Measurements from ENCODE around the gene PPIL1. TPM values are rescaled to one million over a fixed set of nuclear protein-coding genes. Genes with fewer than 3 reads are reported as not detected.
A peak's percentile ranks its signal among the peaks of the same experiment; 100 is the strongest.

Gene PPIL1
- total RNA-seq, result 10 to 100 TPM; 36.4 to 77.1 (median 48.4) TPM

DNA sequence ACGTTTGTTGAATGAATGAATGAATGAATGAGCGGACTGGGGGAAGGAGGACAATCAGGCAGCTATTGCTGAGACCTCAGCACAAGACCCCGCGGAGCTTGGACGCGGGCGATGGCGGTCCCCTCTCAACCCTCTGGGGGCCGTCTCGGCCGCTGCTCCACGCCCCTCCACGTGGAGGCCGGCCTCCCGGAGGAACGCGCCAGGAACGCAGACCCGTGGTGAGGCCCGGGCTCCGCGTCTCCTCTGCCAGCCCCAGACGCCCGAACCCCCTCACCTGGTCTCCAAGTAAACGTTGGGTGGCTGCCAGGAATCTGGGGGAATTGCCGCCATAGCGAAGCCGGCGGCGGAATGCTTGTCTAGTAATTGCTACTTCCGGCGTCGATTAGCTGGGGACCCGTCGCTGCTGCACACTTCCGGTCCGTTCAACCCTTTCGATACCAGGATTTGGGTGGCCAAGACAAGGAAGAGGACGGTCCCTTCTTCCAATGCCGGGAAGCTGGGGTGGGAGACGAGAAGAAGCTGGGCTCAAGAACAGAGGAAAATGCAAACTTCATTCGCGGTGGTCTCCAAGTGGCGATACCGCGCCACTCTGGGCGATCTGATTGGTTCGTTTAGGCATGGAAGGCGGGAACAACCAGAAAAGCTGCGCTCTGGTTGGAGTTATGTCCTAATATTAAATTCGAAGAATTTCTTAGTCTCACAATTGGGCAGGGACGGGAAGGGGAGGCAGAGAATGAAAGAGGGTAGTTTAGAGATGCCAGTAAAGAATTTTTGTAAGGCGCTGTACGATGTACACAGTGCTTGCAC is at the start of gene PPIL1:
TSS of gene PPIL1 (minus strand) at position 361 of the 807 bp plus-strand sequence. CDS start at position 330, 31 bp downstream.
- peak; percentile 91 to 93 (median 92) for ATAC-seq (replicated peaks in 6 of 8)
- Histone ChIP-seq H3K27ac (peak within 1 kb of the TSS; percentile 97), H3K4me3 (peak within 1 kb of the TSS; percentile 76 to 99 (median 89)), H3K4me1 (replicated peaks in 1 of 2) (peaks cover 8 to 14% of the 10 kb centered on the region in 2 donors)
- 0 to 2% (median 0%) methylated on average over 3 to 33 of the region's 54 CpGs; no CpG with 5 or more reads in 1 of the 10 experiments for WGBS, 10 experiments
- in situ Hi-C loops (cut with MboI; ENCODE audit: low pct_unique_long_range_greater_than_20kb in 2 of 9, low sequenced_read_pairs in 9 of 9, unreplicated experiment in 9 of 9), result loop anchor here in 6 of 9 experiments (25.0 kb wide), 5 partner anchors 113 to 338 kb away; partner anchors contain the start of genes FGD2 (in 3 of the 6), MTCH1 (in 1 of the 6) and PIM1 (in 1 of the 6)

DNA sequence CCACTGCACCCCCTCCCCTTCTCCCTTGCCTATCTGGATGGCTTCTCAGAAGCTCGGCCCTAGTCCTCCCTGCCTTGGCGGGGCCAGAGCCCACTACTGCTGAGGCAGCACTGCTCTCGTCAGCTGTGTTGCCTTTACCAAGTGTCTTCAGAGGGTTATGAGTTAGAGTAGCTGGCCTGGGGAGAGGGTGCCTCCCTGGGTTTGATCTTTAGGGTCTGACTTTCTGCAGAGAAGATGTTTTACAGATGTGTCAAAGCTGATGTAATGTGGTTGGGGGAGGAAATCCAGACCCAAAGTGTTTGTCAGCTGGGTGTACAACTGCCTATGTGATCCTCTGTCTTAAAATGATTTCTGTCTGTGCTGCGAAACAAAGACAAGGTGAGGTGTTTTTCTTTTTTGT is 49.5 kb upstream of the PPIL1 start:
- no peak for ATAC-seq (replicated peaks in 6 of 8)
- no peak overlapping the region for H3K27ac ChIP-seq
- H3K4me3 ChIP-seq, result no peak overlapping the region
- H3K4me1 ChIP-seq (replicated peaks in 1 of 2), result peaks cover 0 to 6% of the 10 kb centered on the region in 2 donors
- in situ Hi-C loops (cut with MboI; ENCODE audit: low pct_unique_long_range_greater_than_20kb in 2 of 9, low sequenced_read_pairs in 9 of 9, unreplicated experiment in 9 of 9), result no loop called here
- WGBS, 10 experiments, result 10 to 100% (median 89%) methylated on average over 1 to 4 of the region's 4 CpGs; no CpG with 5 or more reads in 3 of the 10 experiments

DNA sequence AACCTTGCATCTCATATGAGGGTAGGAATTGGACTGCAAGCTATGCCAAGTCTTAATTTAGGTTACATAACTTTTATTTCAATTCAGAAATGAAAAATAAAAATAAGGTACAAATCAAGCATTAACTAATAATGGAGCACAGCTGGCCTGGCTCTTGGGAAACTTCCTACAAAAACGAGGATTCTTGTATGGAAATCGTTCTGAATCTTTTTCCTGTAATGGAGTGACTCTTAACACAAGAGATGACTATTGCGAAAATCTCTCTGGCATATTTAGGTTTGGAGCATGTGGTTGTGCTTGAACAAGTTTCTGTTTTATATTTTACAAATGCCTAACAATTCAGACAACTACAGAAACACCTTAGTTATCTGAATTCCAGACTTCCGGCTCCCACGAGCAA is 45.9 kb upstream of the PPIL1 start:
- 42 to 96% (median 82%) methylated on average over 2 to 5 of the region's 5 CpGs for WGBS, 10 experiments
- no peak for ATAC-seq (replicated peaks in 6 of 8)
- in situ Hi-C loops (cut with MboI; ENCODE audit: low pct_unique_long_range_greater_than_20kb in 2 of 9, low sequenced_read_pairs in 9 of 9, unreplicated experiment in 9 of 9), result no loop called here
- Histone ChIP-seq H3K4me1 (replicated peaks in 1 of 2) (no peaks in the 10 kb centered on the region), H3K4me3 (no peak overlapping the region), H3K27ac (no peak overlapping the region)

DNA sequence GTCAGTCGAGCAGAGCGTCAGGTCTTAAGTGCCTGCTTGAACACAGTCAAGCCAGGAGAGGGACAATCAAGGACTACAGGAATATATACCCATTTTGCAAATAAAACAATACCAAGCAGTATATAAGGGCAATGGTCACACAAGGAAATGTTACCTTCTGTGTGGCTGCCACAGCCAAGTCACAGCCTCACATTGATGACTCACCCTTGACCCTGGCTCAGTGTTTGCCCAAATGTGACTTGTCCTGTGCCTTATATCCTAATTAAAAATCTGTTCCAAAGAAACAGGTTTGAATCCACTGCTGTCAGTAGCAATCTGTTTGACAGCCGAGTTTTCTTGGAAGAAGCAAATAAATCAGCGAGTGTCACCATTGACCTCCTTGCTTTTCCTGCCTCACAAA is 45.4 kb upstream of the PPIL1 start:
- H3K27ac ChIP-seq, result no peak overlapping the region
- WGBS, 10 experiments, result 63 to 100% (median 83%) methylated on average over 2 to 4 of the region's 4 CpGs; no CpG with 5 or more reads in 1 of the 10 experiments
- in situ Hi-C loops (cut with MboI; ENCODE audit: low pct_unique_long_range_greater_than_20kb in 2 of 9, low sequenced_read_pairs in 9 of 9, unreplicated experiment in 9 of 9), result no loop called here
- ATAC-seq (replicated peaks in 6 of 8), result no peak
- H3K4me3 ChIP-seq, result no peak overlapping the region
- no peaks in the 10 kb centered on the region for H3K4me1 ChIP-seq (replicated peaks in 1 of 2)

DNA sequence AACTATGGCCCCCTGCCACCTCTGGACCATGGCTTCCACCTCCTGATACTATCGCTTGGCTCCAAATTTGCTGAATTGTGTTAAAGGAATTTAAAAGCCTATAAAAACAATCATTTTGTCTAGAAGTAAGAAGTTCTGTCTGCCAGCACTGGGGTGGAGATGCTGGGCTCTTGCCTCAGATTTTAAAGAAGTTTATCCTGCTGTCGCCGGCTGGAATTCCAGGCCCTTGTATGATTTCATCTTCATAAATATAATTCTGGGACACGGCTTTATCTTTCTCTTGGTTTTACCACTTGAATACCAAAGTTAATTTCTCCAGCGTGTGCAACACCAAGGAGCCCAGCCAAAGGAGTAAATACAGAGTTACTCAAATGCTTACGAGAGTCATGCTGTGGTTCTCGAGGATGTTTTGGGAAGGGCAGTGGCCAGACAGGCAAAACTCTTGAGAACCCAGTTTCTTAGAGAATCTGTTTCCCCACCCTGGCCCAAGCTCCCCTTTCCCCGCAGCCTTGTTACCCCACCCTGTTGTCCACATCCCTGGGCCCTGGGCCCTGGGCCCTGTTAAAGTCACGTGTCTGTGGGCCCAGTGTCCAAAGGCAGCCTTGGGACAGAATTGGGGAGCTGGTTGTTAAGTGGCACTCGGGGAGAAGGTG is 43.1 kb upstream of the PPIL1 start:
- H3K4me3 ChIP-seq, result no peak overlapping the region
- ATAC-seq (replicated peaks in 6 of 8), result no peak
- in situ Hi-C loops (cut with MboI; ENCODE audit: low pct_unique_long_range_greater_than_20kb in 2 of 9, low sequenced_read_pairs in 9 of 9, unreplicated experiment in 9 of 9), result no loop called here
- H3K4me1 ChIP-seq (replicated peaks in 1 of 2), result no peaks in the 10 kb centered on the region
- WGBS, 10 experiments, result 33 to 100% (median 89%) methylated on average over 2 to 7 of the region's 10 CpGs; no CpG with 5 or more reads in 1 of the 10 experiments
- no peak overlapping the region for H3K27ac ChIP-seq

DNA sequence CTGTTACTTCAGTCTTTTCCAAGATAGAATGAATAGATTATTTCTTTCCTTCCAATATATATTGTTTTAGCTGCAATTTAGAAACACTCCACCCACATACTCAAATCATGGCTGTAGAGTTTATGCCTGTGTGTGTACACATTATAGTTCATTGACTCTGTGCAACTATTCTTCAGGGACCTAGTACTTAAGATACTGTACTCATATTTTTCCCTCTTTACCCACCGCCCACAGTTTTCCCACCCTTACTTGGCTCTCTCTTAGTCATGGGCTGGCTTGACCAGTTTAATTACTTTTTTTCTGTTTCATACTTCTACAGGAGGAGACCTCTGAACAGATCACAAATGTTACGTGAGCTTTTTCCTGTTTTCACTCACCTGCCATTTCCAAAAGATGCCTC is 41.5 kb upstream of the PPIL1 start:
- H3K4me3 ChIP-seq, result no peak overlapping the region
- H3K27ac ChIP-seq, result no peak overlapping the region
- ATAC-seq (replicated peaks in 6 of 8), result no peak
- WGBS, 10 experiments, result 40 to 100% (median 92%) methylated on average over 1 to 2 of the region's 2 CpGs; no CpG with 5 or more reads in 3 of the 10 experiments
- H3K4me1 ChIP-seq (replicated peaks in 1 of 2), result no peaks in the 10 kb centered on the region
- in situ Hi-C loops (cut with MboI; ENCODE audit: low pct_unique_long_range_greater_than_20kb in 2 of 9, low sequenced_read_pairs in 9 of 9, unreplicated experiment in 9 of 9), result no loop called here

DNA sequence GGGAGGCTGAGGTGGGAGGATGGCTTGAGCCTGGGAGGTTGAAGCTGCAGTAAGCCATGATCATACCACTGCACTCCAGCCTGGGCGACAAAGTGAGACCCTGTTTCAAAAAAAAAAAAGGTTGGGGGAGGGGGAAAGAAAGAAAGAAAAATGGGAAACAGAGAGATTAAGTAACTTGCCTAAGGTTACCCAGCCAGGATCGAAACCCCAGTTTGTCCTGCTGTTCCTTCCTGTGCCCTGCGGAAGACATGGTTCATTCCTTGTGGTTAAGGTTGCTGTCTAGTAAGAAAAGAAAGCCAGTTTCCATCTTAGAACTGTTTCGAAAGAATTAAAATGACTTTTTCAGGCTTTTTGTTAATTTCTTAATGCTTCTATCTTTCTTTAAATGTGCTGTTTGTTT is 41.0 kb upstream of the PPIL1 start:
- H3K4me3 ChIP-seq, result no peak overlapping the region
- H3K4me1 ChIP-seq (replicated peaks in 1 of 2), result no peaks in the 10 kb centered on the region
- WGBS, 10 experiments, result 83 to 100% (median 100%) methylated on average over 1 to 4 of the region's 4 CpGs; no CpG with 5 or more reads in 1 of the 10 experiments
- in situ Hi-C loops (cut with MboI; ENCODE audit: low pct_unique_long_range_greater_than_20kb in 2 of 9, low sequenced_read_pairs in 9 of 9, unreplicated experiment in 9 of 9), result no loop called here
- H3K27ac ChIP-seq, result no peak overlapping the region
- no peak for ATAC-seq (replicated peaks in 6 of 8)

DNA sequence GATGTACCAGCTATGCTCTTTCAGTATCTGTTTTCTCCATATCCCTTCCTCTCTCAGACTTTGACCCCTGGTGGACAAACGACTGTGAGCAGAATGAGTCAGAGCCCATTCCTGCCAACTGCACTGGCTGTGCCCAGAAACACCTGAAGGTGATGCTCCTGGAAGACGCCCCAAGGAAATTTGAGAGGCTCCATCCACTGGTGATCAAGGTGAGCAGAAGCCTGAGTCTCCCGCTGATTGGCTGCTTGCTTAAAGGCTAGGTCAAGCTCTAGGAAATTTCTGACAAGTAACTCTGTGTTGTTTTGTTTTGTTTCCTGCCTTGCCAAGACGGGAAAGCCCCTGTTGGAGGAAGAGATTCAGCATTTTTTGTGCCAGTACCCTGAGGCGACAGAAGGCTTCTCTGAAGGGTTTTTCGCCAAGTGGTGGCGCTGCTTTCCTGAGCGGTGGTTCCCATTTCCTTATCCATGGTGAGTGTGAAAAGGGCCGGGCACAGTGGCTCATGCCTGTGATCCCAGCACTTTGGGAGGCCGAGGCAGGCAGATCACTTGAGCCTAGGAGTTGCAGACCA is 39.7 kb upstream of the PPIL1 start:
- 46 to 100% (median 74%) methylated on average over 1 to 9 of the region's 10 CpGs; no CpG with 5 or more reads in 2 of the 10 experiments for WGBS, 10 experiments
- H3K4me3 ChIP-seq, result no peak overlapping the region
- peak in 1 of 8 experiments; percentile 29 for ATAC-seq (replicated peaks in 6 of 8)
- no peak overlapping the region for H3K27ac ChIP-seq
- in situ Hi-C loops (cut with MboI; ENCODE audit: low pct_unique_long_range_greater_than_20kb in 2 of 9, low sequenced_read_pairs in 9 of 9, unreplicated experiment in 9 of 9), result no loop called here
- H3K4me1 ChIP-seq (replicated peaks in 1 of 2), result no peaks in the 10 kb centered on the region

DNA sequence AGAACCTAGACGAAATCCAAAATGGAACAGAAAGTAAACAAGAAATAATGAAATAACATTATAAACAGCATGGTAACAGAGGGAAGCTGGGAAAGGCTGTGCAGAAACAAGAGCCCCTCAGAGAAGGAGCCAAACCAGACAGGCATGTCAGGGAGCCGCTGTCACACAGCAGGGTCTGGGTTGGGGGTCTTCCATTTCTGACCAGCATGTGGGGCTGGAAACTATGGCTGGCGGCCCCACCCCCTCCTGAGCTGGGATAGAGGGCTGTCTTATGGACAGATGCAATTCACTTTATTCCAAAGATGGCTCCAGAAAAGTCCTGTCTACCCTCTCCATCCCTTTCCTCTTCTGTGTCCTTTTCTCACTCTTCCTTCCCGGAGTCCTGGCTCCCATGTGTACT is 38.5 kb upstream of the PPIL1 start:
- Histone ChIP-seq H3K27ac (no peak overlapping the region), H3K4me1 (replicated peaks in 1 of 2) (no peaks in the 10 kb centered on the region), H3K4me3 (no peak overlapping the region)
- in situ Hi-C loops (cut with MboI; ENCODE audit: low pct_unique_long_range_greater_than_20kb in 2 of 9, low sequenced_read_pairs in 9 of 9, unreplicated experiment in 9 of 9), result no loop called here
- whole genome bisulfite sequencing, 10 experiments, result 43 to 89% (median 80%) methylated on average over 1 to 4 of the region's 4 CpGs; no CpG with 5 or more reads in 3 of the 10 experiments
- no peak for ATAC-seq (replicated peaks in 6 of 8)

DNA sequence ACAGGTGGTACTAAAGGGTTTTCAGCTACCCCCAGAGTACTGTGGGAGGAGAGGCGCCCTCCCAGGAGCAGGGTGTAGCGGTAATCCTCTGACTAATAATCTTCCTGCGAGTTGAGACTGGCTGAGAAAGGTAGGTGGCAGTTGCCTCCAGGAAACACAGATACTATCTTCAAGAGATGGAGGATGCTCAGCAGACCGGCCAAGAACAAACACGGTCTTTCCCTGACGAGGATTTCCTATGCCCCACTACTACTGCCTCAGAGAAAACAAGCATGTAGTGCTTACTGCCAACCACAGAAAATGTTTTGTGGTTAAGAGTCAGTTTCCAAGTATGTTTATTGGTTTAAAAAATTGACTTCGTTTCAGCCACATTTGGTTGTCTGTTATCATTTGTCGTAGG is 38.0 kb upstream of the PPIL1 start:
- no peak overlapping the region for H3K27ac ChIP-seq
- in situ Hi-C loops (cut with MboI; ENCODE audit: low pct_unique_long_range_greater_than_20kb in 2 of 9, low sequenced_read_pairs in 9 of 9, unreplicated experiment in 9 of 9), result no loop called here
- no peak overlapping the region for H3K4me3 ChIP-seq
- peak in 2 of 8 experiments; percentile 54 to 63 for ATAC-seq (replicated peaks in 6 of 8)
- WGBS, 10 experiments, result 25 to 93% (median 67%) methylated on average over 1 to 7 of the region's 8 CpGs; no CpG with 5 or more reads in 2 of the 10 experiments
- no peaks in the 10 kb centered on the region for H3K4me1 ChIP-seq (replicated peaks in 1 of 2)

DNA sequence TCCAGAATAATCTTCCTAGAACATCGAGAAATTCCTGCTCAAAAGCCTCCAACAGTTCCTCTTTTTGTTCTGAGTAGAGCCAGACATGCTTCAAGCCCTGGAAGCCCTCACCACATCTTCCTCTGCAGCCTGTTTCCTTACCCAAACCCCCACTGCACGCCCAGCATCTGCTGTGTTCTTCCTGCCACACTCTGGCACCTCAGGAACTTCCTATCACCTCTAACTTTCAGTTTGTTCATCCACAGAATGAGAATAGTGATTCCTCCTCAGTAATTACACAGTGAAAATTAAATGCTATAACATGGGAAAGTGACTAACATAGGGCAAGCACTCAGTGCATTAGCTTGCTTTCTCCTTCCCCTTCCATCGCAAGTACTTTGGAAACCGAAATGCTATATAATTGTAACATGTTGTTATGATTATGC is 37.4 kb upstream of the PPIL1 start:
- peak in 2 of 8 experiments; percentile 15 to 18 for ATAC-seq (replicated peaks in 6 of 8)
- in situ Hi-C loops (cut with MboI; ENCODE audit: low pct_unique_long_range_greater_than_20kb in 2 of 9, low sequenced_read_pairs in 9 of 9, unreplicated experiment in 9 of 9), result no loop called here

DNA sequence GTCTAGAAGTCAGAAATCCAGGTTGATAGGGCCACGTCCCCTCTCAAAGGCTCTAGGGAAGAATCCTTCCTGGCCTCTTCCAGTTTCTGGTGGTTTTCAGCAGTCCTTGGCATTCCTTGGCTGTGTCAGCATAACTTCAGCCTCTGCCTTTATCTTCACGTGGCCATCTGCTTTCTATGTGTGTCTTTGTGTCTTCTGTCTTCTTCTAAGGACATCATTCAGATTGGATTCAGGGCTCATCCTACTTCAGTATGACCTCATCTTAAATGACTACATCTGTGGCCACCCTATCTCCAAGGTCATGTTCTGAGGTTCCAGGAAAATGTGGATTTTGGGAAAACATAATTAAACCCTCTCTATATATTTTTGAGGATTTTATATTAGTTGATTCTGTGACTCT is 34.1 kb upstream of the PPIL1 start:
- Histone ChIP-seq H3K27ac (no peak overlapping the region), H3K4me3 (no peak overlapping the region), H3K4me1 (replicated peaks in 1 of 2) (peaks cover 0 to 2% of the 10 kb centered on the region in 2 donors)
- peak in 3 of 8 experiments; percentile 4 to 59 (median 23) for ATAC-seq (replicated peaks in 6 of 8)
- WGBS, 10 experiments, result 50 to 100% (median 73%) methylated on average over 1 to 2 of the region's 2 CpGs; no CpG with 5 or more reads in 4 of the 10 experiments
- in situ Hi-C loops (cut with MboI; ENCODE audit: low pct_unique_long_range_greater_than_20kb in 2 of 9, low sequenced_read_pairs in 9 of 9, unreplicated experiment in 9 of 9), result no loop called here

More for the DNA sequence above, 37.4 kb upstream of the PPIL1 start:
- 11 to 100% (median 85%) methylated on average over 1 to 4 of the region's 4 CpGs; no CpG with 5 or more reads in 1 of the 10 experiments for WGBS, 10 experiments
- H3K4me1 ChIP-seq (replicated peaks in 1 of 2), result peaks cover 0 to 2% of the 10 kb centered on the region in 2 donors
- H3K27ac ChIP-seq, result no peak overlapping the region
- no peak overlapping the region for H3K4me3 ChIP-seq

DNA sequence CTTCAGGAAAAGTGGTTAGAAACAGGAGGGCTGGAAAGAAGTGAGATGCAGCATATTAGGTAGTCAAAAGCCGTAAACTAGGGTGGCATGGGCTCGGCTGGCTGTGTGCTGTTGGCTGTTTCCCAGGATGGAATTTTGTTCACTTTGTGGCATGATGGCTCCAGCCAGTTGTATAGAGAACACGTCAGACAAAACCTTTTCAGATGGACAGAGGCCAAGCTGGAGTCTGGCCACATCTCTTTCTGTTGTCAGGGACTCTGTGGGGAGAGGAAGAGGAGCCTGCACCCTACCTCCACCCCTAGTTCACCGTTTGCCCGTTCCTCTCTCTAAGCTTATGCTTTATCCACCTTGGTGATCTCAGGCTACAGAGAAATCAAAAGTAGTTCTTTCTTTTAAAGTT is 33.2 kb upstream of the PPIL1 start:
- Histone ChIP-seq H3K27ac (no peak overlapping the region), H3K4me1 (replicated peaks in 1 of 2) (peaks cover 0 to 2% of the 10 kb centered on the region in 2 donors), H3K4me3 (no peak overlapping the region)
- peak in 3 of 8 experiments; percentile 51 to 78 (median 76) for ATAC-seq (replicated peaks in 6 of 8)
- in situ Hi-C loops (cut with MboI; ENCODE audit: low pct_unique_long_range_greater_than_20kb in 2 of 9, low sequenced_read_pairs in 9 of 9, unreplicated experiment in 9 of 9), result no loop called here
- WGBS, 10 experiments, result 50 to 100% (median 80%) methylated on average over 1 to 5 of the region's 5 CpGs; no CpG with 5 or more reads in 1 of the 10 experiments
